ENCODE results near the gene CYP2C19. TPM values are rescaled to one million over a fixed set of nuclear protein-coding genes. Genes with fewer than 3 reads are reported as not detected.
"Not testable (repeated sequence)": the region's sequence is repeated elsewhere in the genome, so short reads cannot be mapped to it uniquely, and the experiment has no call there.

The CYP2C19 gene
- polyA plus RNA-seq, 1 experiment = not detected

- no peak overlapping the region for H3K4me3 ChIP-seq (ENCODE audit: low read depth, low read length)
- POLR2A ChIA-PET = no interaction called here
- CTCF ChIA-PET = no interaction called here
Observed at GRCh38 chr10:94890264-94891022, 128.0 kb downstream of the CYP2C19 start.

DNA sequence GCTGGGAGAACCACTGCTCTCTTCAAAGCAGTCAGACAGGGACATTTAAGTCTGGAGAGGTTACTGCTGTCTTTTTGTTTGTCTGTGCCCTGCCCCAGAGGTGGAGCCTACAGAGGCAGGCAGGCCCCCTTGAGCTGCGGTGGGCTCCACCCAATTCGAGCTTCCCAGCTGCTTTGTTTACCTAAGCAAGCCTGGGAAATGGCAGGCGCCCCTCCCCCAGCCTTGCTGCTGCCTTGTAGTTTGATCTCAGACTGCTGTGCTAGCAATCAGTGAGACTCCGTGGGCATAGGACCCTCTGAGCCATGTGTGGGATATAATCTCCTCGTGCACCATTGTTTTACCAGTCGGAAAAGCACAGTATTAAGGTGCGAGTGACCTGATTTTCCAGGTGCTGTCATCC, 135.9 kb downstream of the CYP2C19 start:
- H3K27ac ChIP-seq (ENCODE audit: low read depth, low read length); H3K9me3 ChIP-seq (ENCODE audit: control insufficient read depth, insufficient read depth, low read length); H3K27me3 ChIP-seq (ENCODE audit: control insufficient read depth, insufficient read depth, low read length); CTCF ChIA-PET; POLR2A ChIA-PET; H3K4me3 ChIP-seq (ENCODE audit: low read depth, low read length); DNase-seq (ENCODE audit: low read depth, low spot score): not testable (repeated sequence)

More at GRCh38 chr10:94890264-94891022, 128.0 kb downstream of the CYP2C19 start:
- TF ChIP-seq CTCF (IDR thresholded peaks at IDR 0.05; ENCODE audit: low read depth, low read length) = no peak
- H3K27me3 ChIP-seq (ENCODE audit: control insufficient read depth, insufficient read depth, low read length) = no peaks in the 10 kb centered on the region
- no peak for DNase-seq (ENCODE audit: low read depth, low spot score)
- peaks cover 7% of the 10 kb centered on the region; the same call in 1 of the 2 replicates for H3K9me3 ChIP-seq (ENCODE audit: control insufficient read depth, insufficient read depth, low read length)
- H3K27ac ChIP-seq (ENCODE audit: low read depth, low read length) = no peak overlapping the region

DNA sequence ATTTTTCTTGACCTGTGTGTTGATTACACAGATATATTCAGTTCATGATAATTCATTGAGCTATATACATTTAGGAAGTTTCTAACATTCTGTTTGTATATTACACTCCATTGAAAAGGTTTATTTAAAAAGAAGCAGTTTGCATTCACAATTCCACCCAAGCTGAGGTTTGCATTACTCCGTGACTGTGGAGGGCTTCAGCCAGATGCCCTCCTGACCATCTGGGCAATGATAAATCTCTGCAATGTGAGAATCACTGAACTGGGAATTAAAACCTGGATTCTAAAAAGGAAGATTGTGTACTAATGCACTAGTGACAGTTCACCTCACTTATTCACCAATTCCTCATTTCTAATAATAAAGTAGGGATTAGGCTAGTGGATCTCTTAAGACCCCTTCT, 139.6 kb downstream of the CYP2C19 start:
- Histone ChIP-seq H3K27ac (ENCODE audit: low read depth, low read length) (no peak overlapping the region), H3K4me3 (ENCODE audit: low read depth, low read length) (no peak overlapping the region), H3K27me3 (ENCODE audit: control insufficient read depth, insufficient read depth, low read length) (no peaks in the 10 kb centered on the region), H3K9me3 (ENCODE audit: control insufficient read depth, insufficient read depth, low read length) (peaks cover 11% of the 10 kb centered on the region; the same call in 1 of the 2 replicates)
- ChIA-PET POLR2A (no interaction called here), CTCF (no interaction called here)
- no peak for TF ChIP-seq CTCF (IDR thresholded peaks at IDR 0.05; ENCODE audit: low read depth, low read length)
- DNase-seq (ENCODE audit: low read depth, low spot score) = no peak

- Histone ChIP-seq H3K9me3 (ENCODE audit: control insufficient read depth, insufficient read depth, low read length) (peaks cover 11% of the 10 kb centered on the region; the same call in 1 of the 2 replicates), H3K27me3 (ENCODE audit: control insufficient read depth, insufficient read depth, low read length) (no peaks in the 10 kb centered on the region), H3K27ac (ENCODE audit: low read depth, low read length) (no peak overlapping the region), H3K4me3 (ENCODE audit: low read depth, low read length) (no peak overlapping the region)
- ChIA-PET CTCF (no interaction called here), POLR2A (no interaction called here)
- DNase-seq (ENCODE audit: low read depth, low spot score) = no peak
- no peak for TF ChIP-seq CTCF (IDR thresholded peaks at IDR 0.05; ENCODE audit: low read depth, low read length)
Observed at GRCh38 chr10:94902570-94902969, 140.1 kb downstream of the CYP2C19 start.

Other genes starting within 250 kb of the CYP2C19 start
- 6.7 and 10.0 TPM in 2 replicates for gene HELLS, start 216.9 kb upstream of the CYP2C19 start, polyA plus RNA-seq (2011; rRNA removed)
- not detected in 2 replicates for gene CYP2C18, start 79.0 kb upstream of the CYP2C19 start, polyA plus RNA-seq (2011; rRNA removed)
- not detected in 2 replicates for gene CYP2C9, start 176.0 kb downstream of the CYP2C19 start, polyA plus RNA-seq (2011; rRNA removed)